Tibial artery (tissue), 4 donors: Measurements from ENCODE around the gene PPM1B.
"Not testable (repeated sequence)": the region's sequence is repeated elsewhere in the genome, so short reads cannot be mapped to it uniquely, and the experiment has no call there.

Experiments used
- DNase-seq, 2 donors: peaks; one replicate each; pipeline ENCODE4 v3.0.0-alpha.2; 2019
- H3K27ac ChIP-seq, 2 donors: fragments of 200-600 bp; sonication (generic) in 1 of 2; 1 replicate in 1 of 2; 2 replicates in 1 of 2; pipeline ENCODE4 v1.5.1; 2018 to 2019; ENCODE audit warnings: mild to moderate bottlenecking in 1 of 2
- H3K27me3 ChIP-seq, 2 donors: fragments of 200-600 bp; sonication (generic) in 1 of 2; one replicate each; pipeline versions ENCODE4 v1.5.1 to v1.6.0; 2016 to 2019
- H3K36me3 ChIP-seq, 3 donors: fragments of 200-600 bp; sonication (generic) in 2 of 3; one replicate each; pipeline ENCODE4 v1.5.1; 2016 to 2019; ENCODE audit warnings: mild to moderate bottlenecking in 2 of 3
- H3K4me1 ChIP-seq, 4 donors: fragments of 200-600 bp; sonication (generic) in 2 of 4; 1 replicate in 3 of 4; 2 replicates in 1 of 4; pipeline ENCODE4 v1.5.1; 2016 to 2019
- H3K4me3 ChIP-seq, 2 donors: fragments of 200-600 bp; sonication (generic) in 1 of 2; 1 replicate in 1 of 2; 2 replicates in 1 of 2; pipeline ENCODE4 v1.5.1; 2018 to 2019; ENCODE audit warnings: mild to moderate bottlenecking in 2 of 2
- H3K9me3 ChIP-seq, 3 donors: fragments of 200-600 bp; sonication (generic) in 1 of 3; one replicate each; pipeline ENCODE4 v1.5.1; 2016 to 2019
- CTCF ChIP-seq, 2 experiments: fragments of 200-600 bp in 1 of 2; fragments of 450-650 bp in 1 of 2; IDR thresholded peaks; one replicate each; pipeline ENCODE4 v1.5.1; 2017 to 2019; ENCODE audit warnings: antibody characterized with exemption in 2 of 2, mild to moderate bottlenecking in 1 of 2, moderate library complexity in 1 of 2
- intact Hi-C: fragments of 100-400 bp; cut with DNase I; formaldehyde crosslinking; loops from one replicate; pipeline ENCODE4 v1.15.0; 2023; ENCODE audit warnings: low total_unique reads

PPM1B gene

GRCh38 chr2:44205169-44205568 is 36.5 kb downstream of the PPM1B start:
- Histone ChIP-seq H3K27me3 (no peaks in the 10 kb centered on the region), H3K9me3 (no peaks in the 10 kb centered on the region), H3K4me1 (peaks cover 0 to 49% (median 0%) of the 10 kb centered on the region in 4 donors), H3K27ac (no peak overlapping the region), H3K4me3 (no peak overlapping the region), H3K36me3 (peaks cover 11 to 24% (median 11%) of the 10 kb centered on the region in 3 donors)
- DNase-seq: no peak
- no peak for TF ChIP-seq CTCF (IDR thresholded peaks at IDR 0.05)
- intact Hi-C loops: no loop called here

- intact Hi-C loops: no loop called here
- TF ChIP-seq CTCF (IDR thresholded peaks at IDR 0.05): no peak
- H3K36me3 ChIP-seq: peaks cover 20 to 26% (median 22%) of the 10 kb centered on the region in 3 donors
- no peaks in the 10 kb centered on the region for H3K27me3 ChIP-seq
- no peak for DNase-seq
- H3K4me1 ChIP-seq: peaks cover 0 to 34% (median 0%) of the 10 kb centered on the region in 4 donors
- no peaks in the 10 kb centered on the region for H3K9me3 ChIP-seq
- H3K27ac ChIP-seq: no peak overlapping the region
- H3K4me3 ChIP-seq: no peak overlapping the region
Observed at GRCh38 chr2:44207102-44207501, 38.4 kb downstream of the PPM1B start.

GRCh38 chr2:44207648-44208047 is 39.0 kb downstream of the PPM1B start:
- intact Hi-C loops, H3K27me3 ChIP-seq, H3K9me3 ChIP-seq, H3K27ac ChIP-seq, DNase-seq, H3K4me3 ChIP-seq: not testable (repeated sequence)
- Histone ChIP-seq H3K4me1 (peaks cover 0 to 29% (median 0%) of the 10 kb centered on the region in 4 donors), H3K36me3 (peaks cover 20 to 31% (median 22%) of the 10 kb centered on the region in 3 donors)

- Histone ChIP-seq H3K9me3 (no peaks in the 10 kb centered on the region), H3K36me3 (peaks cover 20 to 38% (median 22%) of the 10 kb centered on the region in 3 donors), H3K4me3 (no peak overlapping the region), H3K27ac (no peak overlapping the region), H3K4me1 (peaks cover 0 to 15% (median 0%) of the 10 kb centered on the region in 4 donors), H3K27me3 (no peaks in the 10 kb centered on the region)
- no peak for DNase-seq
- TF ChIP-seq CTCF (IDR thresholded peaks at IDR 0.05): no peak
- intact Hi-C loops: no loop called here
Observed at GRCh38 chr2:44210362-44210761, 41.7 kb downstream of the PPM1B start.

GRCh38 chr2:44211183-44211582 is 42.5 kb downstream of the PPM1B start:
- no peak for TF ChIP-seq CTCF (IDR thresholded peaks at IDR 0.05)
- DNase-seq: no peak
- H3K27ac ChIP-seq: no peak overlapping the region
- H3K9me3 ChIP-seq: no peaks in the 10 kb centered on the region
- intact Hi-C loops: no loop called here
- H3K4me3 ChIP-seq: no peak overlapping the region
- peaks cover 0 to 13% (median 0%) of the 10 kb centered on the region in 4 donors for H3K4me1 ChIP-seq
- H3K36me3 ChIP-seq: peaks cover 20 to 38% (median 22%) of the 10 kb centered on the region in 3 donors
- no peaks in the 10 kb centered on the region for H3K27me3 ChIP-seq

GRCh38 chr2:44212302-44212701 is 43.6 kb downstream of the PPM1B start:
- DNase-seq: no peak
- H3K9me3 ChIP-seq: no peaks in the 10 kb centered on the region
- H3K27ac ChIP-seq: no peak overlapping the region
- H3K4me1 ChIP-seq: peaks cover 0 to 5% (median 0%) of the 10 kb centered on the region in 4 donors
- no peaks in the 10 kb centered on the region for H3K27me3 ChIP-seq
- H3K4me3 ChIP-seq: no peak overlapping the region
- H3K36me3 ChIP-seq: peaks cover 20 to 38% (median 22%) of the 10 kb centered on the region in 3 donors
- no peak for TF ChIP-seq CTCF (IDR thresholded peaks at IDR 0.05)
- intact Hi-C loops: no loop called here
